Ovary (tissue), 9 donors: ENCODE results near the gene TST. TPM values are rescaled to one million over a fixed set of nuclear protein-coding genes. Genes with fewer than 3 reads are reported as not detected.

Experiments
- DNase-seq, 5 donors: peaks; one replicate each; pipeline ENCODE4 v3.0.0-alpha.2; 2019 to 2020
- H3K27ac ChIP-seq, 2 donors: fragments of 200-600 bp; one replicate each; pipeline versions ENCODE4 v1.5.1 to v1.8.0; 2019 to 2022
- H3K27me3 ChIP-seq: fragments of 200-600 bp; one replicate; pipeline ENCODE4 v1.8.0; 2022
- H3K36me3 ChIP-seq: fragments of 200-600 bp; sonication (generic); one replicate; pipeline ENCODE4 v1.5.1; 2019
- H3K4me1 ChIP-seq: one replicate; pipeline ENCODE4 v1.8.1; 2013; ENCODE audit warnings: mild to moderate bottlenecking, moderate library complexity; ENCODE audit not compliant: insufficient read depth
- H3K4me3 ChIP-seq: fragments of 200-600 bp; sonication (generic); one replicate; pipeline ENCODE4 v1.5.1; 2017
- H3K9me3 ChIP-seq, 2 donors: fragments of 200-600 bp in 1 of 2; sonication (generic) in 1 of 2; one replicate each; pipeline versions ENCODE4 v1.5.1 to v1.8.1; 2013 to 2019; ENCODE audit warnings: mild to moderate bottlenecking in 1 of 2, moderate library complexity in 1 of 2
- EP300 ChIP-seq: sonication (generic); formaldehyde crosslinking; IDR thresholded peaks from one replicate; pipeline ENCODE4 v1.6.1; 2017; ENCODE audit warnings: antibody characterized with exemption
- POLR2A ChIP-seq: fragments of 450-650 bp; IDR thresholded peaks from one replicate; pipeline ENCODE4 v1.6.1; 2017; ENCODE audit warnings: antibody characterized with exemption, mild to moderate bottlenecking, moderate library complexity
- WGBS, 3 donors: extraction: QIAGEN DNeasy Blood & Tissue Kit in 1 of 3; methylation state at CpG; one replicate each; pipeline versions ENCODE4 v1.1.5 to v1.1.7; 2013 to 2017; 5-methylcytosine and 5-hydroxymethylcytosine counted together
- intact Hi-C, 4 donors: fragments of 100-400 bp; cut with DNase I; formaldehyde crosslinking; loops; one replicate each; pipeline versions ENCODE4 v1.11.0 to v1.15.1; 2022 to 2023
- polyA plus RNA-seq, 2 donors: library from polyadenylated mRNA; stranded (reverse); fragments of 200-250 nt in 1 of 2; fragments of 350-450 nt in 1 of 2; fragmentation: Illumina TruSeq in 1 of 2; extraction: RNeasy Lipid Tissue Mini Kit (QIAGEN cat#74804) in 1 of 2; gene quantifications; one replicate each; pipeline ENCODE4 v1.2.3, GENCODE V29; 2013 to 2014
- total RNA-seq, 7 donors: library from RNA; depleted of rRNA in 2 of 7; stranded (reverse); fragments of >200 nt in 2 of 7; fragmentation: NEBNext Ultra II Directional in 3 of 7; extraction: Animal tissue kit (Norgen Biotek cat#: 25700) in 3 of 7; gene quantifications; one replicate each; pipeline versions ENCODE4 v1.1.0 to v1.2.4, GENCODE V29; 2016 to 2023
- TF ChIP-seq, protein P1 (sequence below), 3 donors: fragments of 450-650 bp in 2 of 3; fragments of 200-600 bp in 1 of 3; IDR thresholded peaks; one replicate each; pipeline versions ENCODE4 v1.5.1 to v1.8.0; 2016 to 2022; ENCODE audit warnings: antibody characterized with exemption in 3 of 3, mild to moderate bottlenecking in 1 of 3
- donor health status: DM: no; HTN: no; CAD: no; lungs with moderate emphysema.
- donor health status: DM: no; HTN: no; CAD: no.
- donor health status: Bipolar disorder and iron deficiency.
- donor health status: DM: yes; HTN: yes; CAD: no.
- donor health status: DM: no; HTN: no; CAD: no.
- donor health status: DM: yes; HTN: yes; CAD: no.

Gene TST
- total and polyA plus RNA-seq, 9 donors: 6.4 to 59.9 (median 42.4) TPM

DNA sequence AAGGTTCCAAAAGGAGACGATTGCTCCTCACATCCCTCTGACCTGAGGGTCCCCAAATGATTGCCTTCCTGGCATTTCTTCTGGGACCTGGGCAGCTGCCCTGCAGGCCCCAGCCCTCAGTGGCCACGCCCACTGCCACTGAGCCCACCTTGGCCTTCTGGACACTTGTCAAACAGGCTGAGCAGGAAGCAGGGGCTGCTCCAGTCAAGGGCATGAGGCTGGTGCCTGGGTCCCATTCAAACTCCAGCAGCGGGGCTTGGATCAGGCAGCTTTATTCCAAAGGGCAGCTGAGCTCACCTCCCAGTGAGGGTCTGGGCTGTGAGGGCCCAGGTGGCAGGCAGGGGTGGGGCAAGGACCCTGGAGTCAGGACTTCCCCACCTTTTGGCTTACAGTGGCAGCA, 45.9 kb upstream of the TST start:
- intact Hi-C loops: no loop called here
- Histone ChIP-seq H3K36me3 (no peaks in the 10 kb centered on the region), H3K4me3 (no peak overlapping the region), H3K9me3 (no peaks in the 10 kb centered on the region), H3K27ac (no peak overlapping the region), H3K4me1 (peaks cover 8% of the 10 kb centered on the region), H3K27me3 (no peaks in the 10 kb centered on the region)
- 70 to 90% (median 82%) methylated on average over 2 to 3 of the region's 3 CpGs for WGBS, 3 donors
- no peak for DNase-seq
- TF ChIP-seq, protein P1, sequence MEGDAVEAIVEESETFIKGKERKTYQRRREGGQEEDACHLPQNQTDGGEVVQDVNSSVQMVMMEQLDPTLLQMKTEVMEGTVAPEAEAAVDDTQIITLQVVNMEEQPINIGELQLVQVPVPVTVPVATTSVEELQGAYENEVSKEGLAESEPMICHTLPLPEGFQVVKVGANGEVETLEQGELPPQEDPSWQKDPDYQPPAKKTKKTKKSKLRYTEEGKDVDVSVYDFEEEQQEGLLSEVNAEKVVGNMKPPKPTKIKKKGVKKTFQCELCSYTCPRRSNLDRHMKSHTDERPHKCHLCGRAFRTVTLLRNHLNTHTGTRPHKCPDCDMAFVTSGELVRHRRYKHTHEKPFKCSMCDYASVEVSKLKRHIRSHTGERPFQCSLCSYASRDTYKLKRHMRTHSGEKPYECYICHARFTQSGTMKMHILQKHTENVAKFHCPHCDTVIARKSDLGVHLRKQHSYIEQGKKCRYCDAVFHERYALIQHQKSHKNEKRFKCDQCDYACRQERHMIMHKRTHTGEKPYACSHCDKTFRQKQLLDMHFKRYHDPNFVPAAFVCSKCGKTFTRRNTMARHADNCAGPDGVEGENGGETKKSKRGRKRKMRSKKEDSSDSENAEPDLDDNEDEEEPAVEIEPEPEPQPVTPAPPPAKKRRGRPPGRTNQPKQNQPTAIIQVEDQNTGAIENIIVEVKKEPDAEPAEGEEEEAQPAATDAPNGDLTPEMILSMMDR (IDR thresholded peaks at IDR 0.05): no peak
- TF ChIP-seq EP300 (no peak), POLR2A (no peak)

DNA sequence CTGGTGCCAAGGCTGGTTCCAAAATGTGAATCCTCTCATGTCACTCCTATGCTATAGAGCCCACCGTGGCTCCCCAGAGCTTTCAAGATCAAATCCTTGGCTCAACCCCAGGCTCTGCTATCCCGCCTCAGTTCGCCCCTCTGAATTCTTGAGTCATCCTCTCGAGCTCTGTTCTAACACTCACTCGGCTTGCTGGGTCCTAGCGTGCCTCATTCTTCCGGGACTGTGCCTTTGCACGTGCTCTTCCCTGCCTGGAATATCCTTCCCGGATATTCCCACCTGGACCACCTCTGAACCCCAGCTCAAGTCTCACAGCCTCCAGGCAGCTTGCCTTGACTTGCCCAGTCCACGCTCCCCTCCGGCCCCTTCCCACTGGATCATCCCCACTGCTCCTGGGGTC, 45.3 kb upstream of the TST start:
- no peak for DNase-seq
- 86 to 88% (median 87%) methylated on average over 11 of the region's 11 CpGs for WGBS, 3 donors
- Histone ChIP-seq H3K9me3 (no peaks in the 10 kb centered on the region), H3K36me3 (no peaks in the 10 kb centered on the region), H3K27ac (no peak overlapping the region), H3K4me3 (no peak overlapping the region), H3K27me3 (no peaks in the 10 kb centered on the region), H3K4me1 (peaks cover 8% of the 10 kb centered on the region)
- TF ChIP-seq, protein P1 (IDR thresholded peaks at IDR 0.05): no peak
- TF ChIP-seq EP300 (no peak), POLR2A (no peak)
- intact Hi-C loops: no loop called here

DNA sequence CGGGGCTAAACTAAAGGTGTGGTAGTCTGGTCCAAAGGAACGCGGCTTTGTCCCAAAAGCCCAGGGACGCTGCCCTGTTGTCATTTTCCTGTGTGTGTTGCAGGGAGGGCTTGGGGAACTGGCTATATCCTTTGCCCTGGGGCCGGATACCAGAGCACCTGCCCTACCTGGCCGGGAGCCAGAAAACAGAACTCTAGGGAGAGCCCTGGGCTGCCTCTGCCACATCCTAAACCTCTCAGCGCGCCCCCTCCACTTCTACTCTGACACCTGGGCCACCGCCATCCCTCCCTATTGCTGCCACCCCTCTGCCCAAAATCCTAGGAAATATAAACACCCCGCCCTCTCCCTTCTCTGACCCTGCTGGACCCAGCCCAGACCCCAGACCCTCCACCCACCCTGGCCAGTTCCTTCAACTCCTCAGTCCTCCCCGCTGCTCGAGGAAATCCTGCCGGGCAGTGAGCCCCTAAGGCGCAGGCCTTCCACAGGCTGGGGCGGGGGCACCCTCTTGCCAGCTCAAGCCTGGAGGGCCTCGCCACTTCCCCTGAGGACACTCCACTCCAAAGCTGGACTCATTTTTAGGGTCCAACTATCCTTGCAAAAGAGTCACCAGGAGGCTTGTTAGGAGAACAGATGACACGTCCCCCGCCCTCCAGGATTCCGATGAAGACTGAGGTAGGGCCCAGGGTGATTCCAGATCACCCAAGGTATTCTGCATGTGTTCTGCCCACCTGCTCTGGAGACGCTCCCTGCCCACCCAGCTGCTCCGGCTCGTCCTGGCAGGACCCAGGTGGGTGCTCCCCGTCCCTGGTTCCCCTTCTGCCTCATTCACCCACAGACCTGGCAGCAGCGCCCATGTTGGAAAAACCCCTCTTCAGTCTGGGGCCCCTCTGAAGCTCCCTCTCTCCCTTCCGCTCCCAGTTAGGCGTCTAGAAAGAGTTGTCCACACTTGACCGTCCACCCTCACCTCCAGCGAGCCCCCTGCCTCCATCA, 44.5 kb upstream of the TST start:
- Histone ChIP-seq H3K27ac (no peak overlapping the region), H3K4me3 (no peak overlapping the region), H3K9me3 (no peaks in the 10 kb centered on the region), H3K36me3 (no peaks in the 10 kb centered on the region), H3K27me3 (no peaks in the 10 kb centered on the region), H3K4me1 (peaks cover 8% of the 10 kb centered on the region)
- intact Hi-C loops: no loop called here
- DNase-seq: no peak
- WGBS, 3 donors: 88 to 89% (median 88%) methylated on average over 28 of the region's 28 CpGs
- no peak for TF ChIP-seq EP300
- TF ChIP-seq, protein P1 (IDR thresholded peaks at IDR 0.05): no peak
- no peak for TF ChIP-seq POLR2A

DNA sequence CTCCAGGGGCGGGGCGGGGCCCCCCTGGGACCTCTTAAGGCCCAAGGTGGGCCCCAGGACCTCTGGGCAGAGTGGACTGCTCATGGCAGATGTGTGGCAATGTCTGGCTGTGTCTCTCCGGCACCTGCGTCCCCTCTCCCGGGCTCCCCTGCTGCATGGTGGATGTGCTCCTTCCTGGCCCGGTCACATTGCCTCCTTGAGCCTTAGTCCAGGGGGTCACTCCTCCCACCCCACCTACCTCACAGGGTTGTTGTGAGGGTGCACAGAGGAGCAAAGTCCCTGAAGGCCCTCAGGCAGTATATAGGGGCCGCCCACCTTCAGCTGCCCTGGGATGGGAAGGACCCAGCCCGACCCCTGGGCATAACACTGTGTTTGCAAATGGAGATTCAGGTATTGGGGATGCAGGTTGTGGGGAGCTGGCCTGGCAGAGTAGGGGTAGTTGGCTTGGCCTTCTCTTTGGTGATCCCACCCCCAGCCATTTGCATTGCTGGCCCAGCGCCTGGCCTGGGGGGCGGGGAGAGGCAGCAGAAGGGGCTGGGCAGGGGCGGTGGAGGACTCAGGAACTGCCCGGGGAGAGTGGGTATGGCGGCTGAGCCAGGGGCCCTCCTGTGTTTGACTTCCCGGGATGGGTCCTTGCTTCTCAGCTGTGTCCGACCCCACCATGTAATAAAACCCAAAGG, 43.6 kb upstream of the TST start:
- Histone ChIP-seq H3K9me3 (no peaks in the 10 kb centered on the region), H3K27ac (no peak overlapping the region), H3K4me1 (peaks cover 8% of the 10 kb centered on the region), H3K27me3 (no peaks in the 10 kb centered on the region), H3K36me3 (no peaks in the 10 kb centered on the region), H3K4me3 (no peak overlapping the region)
- no peak for TF ChIP-seq POLR2A
- TF ChIP-seq, protein P1 (IDR thresholded peaks at IDR 0.05): no peak
- no peak for TF ChIP-seq EP300
- intact Hi-C loops: no loop called here
- no peak for DNase-seq
- WGBS, 3 donors: 86 to 91% (median 88%) methylated on average over 15 of the region's 15 CpGs
